Heart left ventricle (tissue), 13 donors: ENCODE data around the gene CYBA.

Experiments
- CTCF ChIP-seq, 12 donors: fragments of 200-600 bp; sonication (generic) in 4 of 12; IDR thresholded peaks; one replicate each; pipeline versions ENCODE4 v1.5.0 to v1.8.0; 2018 to 2022; ENCODE audit warnings: antibody characterized with exemption in 12 of 12, mild to moderate bottlenecking in 5 of 12
- POLR2A ChIP-seq, 2 donors: fragments of 450-650 bp; IDR thresholded peaks; one replicate each; pipeline ENCODE4 v1.6.1; 2017; ENCODE audit warnings: antibody characterized with exemption in 2 of 2, mild to moderate bottlenecking in 2 of 2, moderate library complexity in 2 of 2
- donor health status: ischemic (EF 13 %, LVEDD 7.1; RV severe dilation, severe dysfunction).
- donor health status: DM: no; HTN: yes; CAD: no.
- donor health status: DM: no; HTN: no; CAD: no.
- donor health status: ischemic (EF 25% LVEDD 6.9; RV normal size, moderate dysfunction).
- donor health status: ischemic (EF 25% LVEDD 5.7; RV mildly dilated, moderate dysfunction).
- donor health status: ischemic (EF 35%, LVEDD 5.7; RV mildly dilated, moderate dysfunction).
- donor health status: nonischemic (EF 11% LVEDD 7.7; RV severe dilation, severe dysfunction).
- donor health status: DM: yes; HTN: yes; CAD: no.
- donor health status: PGD.
- donor health status: ischemic (EF 29% LVEDD 5.4; RV normal size, mild dysfunction).
- donor health status: nonischemic (EF 23%, LVEDD 6.1; RV moderate dilation, normal function).

- peak; percentile 35 to 69 (median 53) for TF ChIP-seq CTCF (IDR thresholded peaks at IDR 0.05)
- no peak for TF ChIP-seq POLR2A (IDR thresholded peaks at IDR 0.05)
These were observed 22.3 kb downstream of the CYBA start for GRCh38 chr16:88628512-88628974.
